ENCODE data around the gene FBXL7. TPM values are rescaled to one million over a fixed set of nuclear protein-coding genes. Genes with fewer than 3 reads are reported as not detected.

The FBXL7 gene
- total and polyA plus RNA-seq, 2 of the 8 experiments (the other 6 are each of a cell fraction or from before 2014, with no cell fraction given), result 17.7 to 17.8 TPM

DNA sequence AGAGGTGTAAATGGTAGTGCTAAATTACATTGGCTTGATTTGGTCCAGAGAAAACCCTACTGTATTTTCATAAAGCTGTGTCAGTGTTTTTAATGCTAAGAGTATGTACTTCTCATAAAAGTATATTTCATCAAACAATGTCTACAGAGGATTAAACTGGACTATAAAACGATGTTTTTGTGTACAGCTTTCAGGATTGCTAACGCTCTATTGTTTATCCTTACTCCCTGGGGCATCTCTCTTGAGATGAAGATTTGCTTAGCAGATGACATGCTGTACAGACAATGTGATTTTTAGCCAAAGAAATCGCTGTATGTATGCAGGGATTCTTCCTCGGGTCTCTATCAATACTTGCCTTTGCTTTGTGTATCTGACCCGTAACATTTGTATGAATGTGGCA, 216.0 kb downstream of the FBXL7 start:
- H3K36me3 ChIP-seq (ENCODE audit: control insufficient read depth in 2 of 4, insufficient read depth in 4 of 4, low read length in 3 of 4), result no peaks in the 10 kb centered on the region
- no peak for FAIRE-seq
- no peaks in the 10 kb centered on the region for H3K9me3 ChIP-seq (ENCODE audit: insufficient read depth in 2 of 2, low read depth in 1 of 2, low read length in 1 of 2)
- H2BK5ac ChIP-seq (ENCODE audit: low read depth, low read length), result no peak overlapping the region
- peaks cover 0 to 9% (median 5%) of the 10 kb centered on the region in 4 experiments; a peak in 2 of 7 replicates for H3K4me1 ChIP-seq (replicated peaks in 1 of 4; ENCODE audit: control insufficient read depth in 3 of 4, insufficient read depth in 4 of 4, low read length in 3 of 4)
- no peak overlapping the region for H2BK120ac ChIP-seq (replicated peaks; ENCODE audit: low read depth, low read length)
- H3K18ac ChIP-seq (ENCODE audit: extremely low read depth, low read length), result no peak overlapping the region
- no peak overlapping the region for H3K14ac ChIP-seq (ENCODE audit: insufficient read length)
- H2AK5ac ChIP-seq (ENCODE audit: low read depth, low read length), result no peak overlapping the region
- WGBS, 2 experiments (ENCODE audit: extremely low coverage in 1 of 2, insufficient coverage in 1 of 2, insufficient read length in 1 of 2, insufficient replicate concordance in 2 of 2, low coverage in 1 of 2, low lambda C conversion rate in 2 of 2, missing lambda C conversion rate in 1 of 2), result 86% methylated on average over 5 of the region's 5 CpGs; no CpG with 5 or more reads in 1 of the 2 experiments
- H4K20me1 ChIP-seq (replicated peaks in 1 of 2; ENCODE audit: control insufficient read depth in 1 of 2, insufficient read depth in 2 of 2, low read length in 2 of 2), result no peaks in the 10 kb centered on the region
- H2BK20ac ChIP-seq (ENCODE audit: low read length), result no peak overlapping the region
- no peak overlapping the region for H2AFZ ChIP-seq (ENCODE audit: low read length)
- H3K23ac ChIP-seq (ENCODE audit: insufficient read length), result no peak overlapping the region
- POLR2A ChIA-PET (ENCODE audit: partially characterized antibody), result no interaction called here
- no peak overlapping the region for H4K8ac ChIP-seq (ENCODE audit: extremely low read depth, insufficient read depth, low read length)
- H3K4me3 ChIP-seq (ENCODE audit: extremely low read depth in 1 of 4, insufficient read depth in 2 of 4, low read depth in 3 of 4, low read length in 4 of 4), result no peak overlapping the region
- H3K23me2 ChIP-seq (ENCODE audit: low read depth, low read length), result no peaks in the 10 kb centered on the region
- no peak for TF ChIP-seq CTBP2 (IDR thresholded peaks at IDR 0.05; ENCODE audit: borderline replicate concordance, insufficient read depth, insufficient read length, low read length)
- no peak for TF ChIP-seq NRF1 (IDR thresholded peaks at IDR 0.05; ENCODE audit: low read depth, low read length)
- TF ChIP-seq KDM5A (IDR thresholded peaks at IDR 0.05; ENCODE audit: low read length), result no peak
- TF ChIP-seq CREB1 (IDR thresholded peaks at IDR 0.05), result no peak
- TF ChIP-seq TCF12 (IDR thresholded peaks at IDR 0.05; ENCODE audit: low read depth, low read length), result no peak
- no peak for TF ChIP-seq ASH2L (IDR thresholded peaks at IDR 0.05; ENCODE audit: low read length)
- H3K4ac ChIP-seq (replicated peaks; ENCODE audit: insufficient read length, low read depth, low read length), result no peak overlapping the region
- no peak overlapping the region for H2BK12ac ChIP-seq (ENCODE audit: low read depth, low read length)
- no peak overlapping the region for H2BK15ac ChIP-seq (ENCODE audit: low read length)
- H3K9ac ChIP-seq (replicated peaks in 1 of 4; ENCODE audit: extremely low read depth in 1 of 4, low read depth in 3 of 4, low read length in 3 of 4), result no peak overlapping the region
- H3K79me1 ChIP-seq (ENCODE audit: low read depth, low read length), result no peaks in the 10 kb centered on the region; the same call in 1 of the 2 replicates
- no peak overlapping the region for H3K56ac ChIP-seq (replicated peaks; ENCODE audit: insufficient read length, low read depth, low read length)
- H3K27ac ChIP-seq (ENCODE audit: low read depth, low read length), result no peak overlapping the region
- 0 out of 4 replicates have a peak, but pooled peaks cover 0 to 2% of the 10 kb centered on the region in 2 experiments for H3K79me2 ChIP-seq (ENCODE audit: control insufficient read depth in 1 of 2, insufficient read depth in 2 of 2, low read length in 2 of 2)
- H4K91ac ChIP-seq (replicated peaks; ENCODE audit: insufficient read length, low read length), result no peak overlapping the region
- CTCF ChIA-PET (ENCODE audit: partially characterized antibody), result interaction anchor here (0.6 kb wide), 1 partner anchor 9 kb away, joined by 3 read pairs; no protein-coding TSS in a partner anchor
- no peak overlapping the region for H3K4me2 ChIP-seq (ENCODE audit: insufficient read depth in 1 of 2, low read depth in 2 of 2, low read length in 2 of 2)
- no peak for DNase-seq (ENCODE audit: low read depth in 1 of 2, low spot score in 2 of 2)
- H3K27me3 ChIP-seq (replicated peaks in 1 of 4; ENCODE audit: control insufficient read depth in 3 of 4, extremely low read depth in 1 of 4, insufficient read depth in 3 of 4, low read length in 3 of 4), result no peaks in the 10 kb centered on the region
- no peak overlapping the region for H4K5ac ChIP-seq (ENCODE audit: insufficient read length, low read depth, low read length)

Data from H1 (cell line).